ENCODE data around the gene MRPL49. TPM values are rescaled to one million over a fixed set of nuclear protein-coding genes. Genes with fewer than 3 reads are reported as not detected.
"Not testable (repeated sequence)": the region's sequence is repeated elsewhere in the genome, so short reads cannot be mapped to it uniquely, and the experiment has no call there.

The MRPL49 gene
- total RNA-seq, 1 donor from 2014 or later, result 26.1 TPM

DNA sequence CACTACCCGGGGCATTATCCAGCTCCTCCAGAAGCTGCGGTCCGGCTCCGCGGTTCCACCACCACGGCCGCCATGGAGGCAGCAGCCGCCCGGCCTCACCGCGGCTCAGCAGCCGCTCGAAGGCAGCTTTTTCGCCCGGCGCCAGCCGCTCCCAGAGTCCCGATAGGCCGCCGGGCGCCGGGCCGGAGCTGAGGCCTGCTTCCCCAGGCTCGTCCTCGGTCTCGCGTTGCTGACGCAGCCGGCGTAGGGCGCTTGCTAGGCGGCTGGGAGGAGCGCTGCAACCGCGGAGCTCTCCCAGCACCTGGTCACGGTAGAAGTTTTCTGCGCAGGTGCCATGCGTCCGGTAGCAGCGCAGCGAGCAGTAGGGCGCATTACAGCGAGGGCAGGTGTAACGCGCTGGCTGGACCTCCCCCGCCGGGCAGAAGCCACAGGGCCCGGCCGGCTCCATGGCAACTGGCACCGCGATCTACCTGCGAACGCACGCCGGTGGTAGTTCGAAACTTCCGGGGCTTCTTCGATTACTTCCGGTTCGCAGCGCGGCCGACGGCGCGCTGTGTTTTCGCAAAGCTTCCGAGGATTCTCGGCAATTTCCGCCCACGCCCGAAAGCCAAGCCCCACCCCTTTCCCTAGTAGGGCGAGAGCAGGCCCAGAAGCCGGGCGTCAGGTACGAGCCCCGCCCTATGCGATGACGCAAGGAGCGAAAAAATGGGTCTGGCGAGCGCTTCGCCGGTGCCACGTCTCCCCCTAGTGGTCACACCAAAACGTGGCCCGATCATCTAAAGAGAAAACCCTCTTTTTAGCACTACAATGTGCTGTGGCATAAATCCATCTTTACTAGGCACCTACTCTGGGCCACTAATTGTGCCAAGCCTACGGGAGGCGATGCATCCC, 4.7 kb upstream of the MRPL49 start, which contains the start of gene ZNHIT2:
TSS of gene ZNHIT2 (minus strand) at position 496 of the 891 bp plus-strand sequence. CDS start at position 448, 48 bp downstream.
- peak; percentile 100 for DNase-seq (ENCODE audit: low spot score)

DNA sequence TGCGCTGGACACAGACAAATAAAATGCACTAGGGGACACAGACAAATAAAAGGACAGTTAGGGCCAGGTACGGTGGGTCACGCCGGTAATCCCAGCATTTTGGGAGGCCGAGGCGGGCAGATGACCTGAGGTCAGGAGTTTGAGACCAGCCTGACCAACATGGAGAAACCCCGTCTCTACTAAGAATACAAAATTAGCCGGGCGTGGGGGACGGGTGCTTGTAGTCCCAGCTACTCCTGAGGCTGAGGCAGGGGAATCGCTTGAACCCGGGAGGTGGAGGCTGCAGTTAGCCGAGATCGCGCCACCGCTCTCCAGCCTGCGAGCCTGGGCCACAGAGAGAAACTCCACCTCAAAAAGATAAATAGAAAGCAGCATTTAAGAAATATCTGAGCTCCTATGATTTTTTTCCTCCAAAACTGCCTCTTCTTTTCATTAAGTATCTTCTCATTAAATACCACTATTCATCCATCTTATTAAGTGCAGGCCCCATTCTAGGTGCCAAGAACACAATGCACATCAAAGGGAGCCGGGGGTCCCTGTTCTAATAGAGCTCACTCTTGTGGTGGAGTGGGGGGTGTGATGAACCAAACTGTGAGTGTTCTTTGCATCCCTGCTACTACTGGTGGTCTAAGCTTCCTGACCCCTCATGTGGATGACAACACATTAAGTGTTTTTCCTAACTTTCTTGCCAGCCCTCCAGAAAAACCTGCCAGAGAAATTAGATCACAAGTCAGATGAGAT, 3.9 kb upstream of the MRPL49 start:
- DNase-seq (ENCODE audit: low spot score), result no peak

DNA sequence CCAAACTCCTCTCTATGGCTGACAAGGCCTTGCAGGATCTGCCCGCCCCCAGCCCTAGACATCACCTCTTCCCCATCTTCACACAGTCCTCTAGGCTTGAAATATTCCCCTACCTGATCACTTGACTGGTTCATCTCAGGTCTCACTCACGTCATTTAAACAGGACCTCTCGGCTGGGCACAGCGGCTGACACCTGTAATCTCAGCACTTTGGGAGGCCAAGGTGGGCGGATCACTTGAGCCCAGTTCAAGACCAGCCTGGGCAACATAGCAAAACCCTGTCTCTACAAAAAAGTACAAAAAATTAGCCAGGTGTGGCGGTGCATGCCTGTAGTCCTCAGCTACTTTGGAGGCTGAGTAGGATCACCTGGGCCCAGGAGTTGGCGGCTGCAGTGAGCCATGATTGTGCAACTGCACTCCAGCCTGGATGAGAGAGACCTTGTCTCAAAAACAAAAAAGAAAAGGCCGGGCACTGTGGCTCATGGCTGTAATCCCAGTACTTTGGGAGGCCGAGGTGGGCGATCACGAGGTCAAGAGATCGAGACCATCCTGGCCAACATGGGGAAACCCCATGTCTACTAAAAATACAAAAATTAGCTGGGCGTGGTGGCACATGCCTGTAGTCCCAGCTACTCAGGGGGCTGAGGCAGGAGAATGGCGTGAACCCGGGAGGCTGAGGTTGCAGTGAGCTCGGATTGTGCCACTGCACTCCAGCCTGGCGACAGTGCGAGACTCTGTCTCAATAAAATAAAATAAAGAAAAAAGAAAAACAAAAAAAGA, 3.0 kb upstream of the MRPL49 start:
- not testable (repeated sequence) for DNase-seq (ENCODE audit: low spot score)

DNA sequence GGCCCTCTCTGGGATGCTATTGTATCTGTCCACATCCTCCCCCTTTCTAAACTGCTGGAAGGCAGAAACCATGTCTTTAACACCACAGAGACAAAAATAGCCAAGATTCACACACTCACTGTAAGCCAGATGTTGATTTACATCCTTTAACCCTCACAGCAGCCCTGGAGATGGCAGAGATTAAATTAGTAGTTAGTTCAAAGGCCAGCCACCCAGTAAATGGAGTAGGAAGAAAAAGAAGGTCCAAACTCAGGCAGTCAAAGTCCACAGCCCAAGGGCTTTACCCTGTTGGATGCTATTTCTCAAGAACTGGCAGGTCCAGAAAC, 2.5 kb upstream of the MRPL49 start:
- no peak for DNase-seq (ENCODE audit: low spot score)

DNA sequence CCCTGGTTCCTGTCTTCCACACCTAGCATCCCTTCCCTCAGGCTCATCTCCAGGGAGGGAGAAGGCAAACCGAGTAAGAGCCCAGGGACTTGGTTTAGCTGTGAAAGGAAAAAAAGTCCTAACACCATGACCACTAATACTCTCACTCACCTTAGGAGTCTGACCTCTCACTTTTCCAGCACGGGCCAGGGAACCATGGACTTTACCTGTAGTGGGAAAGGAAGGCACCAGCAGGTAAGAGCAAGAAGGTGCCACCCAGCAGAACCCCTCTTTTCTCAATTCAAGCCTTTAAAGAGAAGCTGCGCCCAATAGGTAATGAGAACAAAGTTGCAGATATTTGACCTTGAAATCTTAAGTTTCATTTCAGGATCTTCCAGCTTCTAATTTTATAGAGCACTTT, 1.3 kb upstream of the MRPL49 start:
- peak; percentile 30 for DNase-seq (ENCODE audit: low spot score)

DNA sequence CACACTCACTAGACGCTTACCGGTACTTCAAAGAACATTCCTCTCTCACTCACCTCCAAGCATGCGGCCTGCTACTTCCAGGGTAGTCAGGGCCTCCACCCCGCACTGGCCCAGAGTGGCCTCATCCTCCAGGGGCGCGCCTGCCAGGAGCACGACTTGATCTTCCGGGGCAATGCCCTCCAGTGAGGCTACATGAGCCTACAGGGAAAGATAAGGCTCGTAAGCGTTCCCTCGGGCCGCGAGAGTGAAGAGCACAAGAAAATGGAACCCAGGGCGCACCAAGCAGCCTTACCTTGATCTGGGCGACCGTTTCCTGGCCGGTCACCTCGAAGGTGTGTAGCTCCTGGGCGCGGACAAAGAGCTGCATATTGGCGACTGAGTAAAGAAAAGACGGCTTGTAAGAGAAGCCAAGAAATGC, 665 bp upstream of the MRPL49 start:
- DNase-seq (ENCODE audit: low spot score), result peak; percentile 87

DNA sequence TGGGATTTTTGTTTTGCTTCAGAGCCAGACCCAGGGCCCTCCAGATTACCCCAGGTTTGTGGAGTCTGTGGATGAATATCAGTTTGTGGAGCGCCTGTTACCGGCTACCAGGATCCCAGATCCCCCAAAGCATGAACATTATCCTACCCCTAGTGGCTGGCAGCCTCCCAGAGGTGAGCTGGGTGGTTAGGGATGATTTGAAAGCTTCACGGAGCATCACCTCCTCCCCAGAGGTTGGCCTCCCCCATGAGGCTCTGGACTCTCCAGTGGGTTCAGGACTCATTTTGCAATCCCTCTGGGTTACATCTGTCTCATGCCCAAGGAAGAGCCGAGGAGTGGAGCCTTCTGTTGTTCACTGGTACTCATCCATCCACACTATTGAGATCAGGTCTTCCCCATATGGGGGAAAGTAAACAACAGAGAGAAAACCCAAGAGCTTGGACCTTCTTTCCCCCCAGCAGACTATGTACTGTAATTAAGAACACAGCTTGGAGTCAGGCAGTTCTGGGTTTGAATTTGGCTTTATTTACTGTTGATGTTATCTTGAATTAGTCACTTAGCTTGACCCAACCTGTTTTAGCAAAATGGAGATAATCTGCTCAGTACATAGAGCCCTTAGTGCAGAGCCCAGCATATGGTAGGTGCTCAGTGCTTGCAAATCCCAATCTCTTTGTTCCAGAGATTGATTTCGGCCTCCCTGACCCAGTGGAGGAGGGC, 2.5 kb downstream of the MRPL49 start:
- DNase-seq (ENCODE audit: low spot score), result peak; percentile 18

DNA sequence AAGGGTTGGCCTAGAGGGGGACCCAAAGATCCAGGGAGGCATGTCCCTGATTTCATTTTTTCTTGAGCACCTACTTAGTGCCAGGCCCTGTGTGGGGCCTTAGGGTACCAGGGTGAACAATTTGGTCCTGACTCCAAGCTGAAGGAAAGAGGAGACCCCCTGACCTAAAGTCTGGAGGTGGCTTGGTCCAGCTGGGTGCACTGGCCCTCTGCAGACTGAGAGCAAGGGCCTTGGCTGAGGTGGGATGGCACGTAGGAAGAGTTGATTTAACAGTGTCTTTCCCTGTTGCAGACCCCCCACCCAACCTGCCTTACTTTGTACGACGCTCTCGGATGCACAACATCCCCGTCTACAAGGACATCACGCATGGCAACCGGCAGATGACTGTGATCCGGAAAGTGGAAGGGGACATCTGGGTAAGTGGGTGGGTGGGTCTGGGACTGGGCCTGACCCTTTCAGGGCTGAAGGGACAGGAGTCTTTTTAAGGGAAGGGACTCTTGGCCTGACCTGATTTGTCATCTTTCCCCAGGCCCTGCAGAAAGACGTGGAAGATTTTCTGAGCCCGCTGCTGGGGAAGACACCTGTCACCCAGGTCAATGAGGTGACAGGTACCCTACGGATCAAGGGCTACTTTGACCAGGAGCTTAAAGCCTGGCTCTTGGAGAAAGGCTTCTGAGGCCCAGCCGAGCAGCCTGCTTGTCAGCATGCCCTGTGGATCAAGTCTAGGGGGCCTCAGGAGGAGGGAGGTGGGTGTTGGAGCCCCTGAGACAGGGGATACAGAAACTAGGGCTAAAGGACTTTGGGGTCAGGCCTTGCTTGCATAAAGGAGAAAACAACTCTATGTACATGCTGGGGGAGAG, 3.3 kb downstream of the MRPL49 start:
- DNase-seq (ENCODE audit: low spot score), result peak; percentile 16

DNA sequence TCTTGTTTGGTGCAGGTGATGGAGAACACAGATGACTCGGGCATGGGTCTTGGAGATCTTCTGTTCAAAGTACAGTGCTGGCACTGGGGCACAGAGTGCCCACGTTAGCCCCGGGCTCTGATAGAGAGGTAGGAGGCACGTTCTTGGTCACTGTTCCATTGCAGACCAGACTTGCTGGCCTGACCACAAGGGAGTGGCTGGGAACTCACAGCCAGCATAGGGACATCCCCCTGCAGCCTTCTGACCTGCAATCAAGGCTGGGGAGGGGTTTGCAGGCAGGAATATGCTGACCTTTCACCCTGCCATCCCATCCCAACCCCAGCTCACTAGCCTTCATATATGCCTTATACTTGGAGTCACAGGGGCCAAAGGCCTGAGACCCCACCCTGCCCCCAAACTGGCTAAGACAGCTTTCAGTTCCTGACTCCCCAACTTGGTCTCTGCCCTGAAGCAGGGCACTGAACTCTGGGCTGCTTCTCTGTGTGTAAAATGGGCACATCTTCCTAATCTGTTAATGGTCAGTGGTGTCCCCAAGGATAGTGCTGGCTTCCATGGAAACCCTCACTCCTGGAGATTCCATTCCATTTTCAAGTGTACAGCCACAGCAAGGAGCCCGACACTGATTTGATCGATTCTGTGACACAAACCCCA, 4.6 kb downstream of the MRPL49 start:
- DNase-seq (ENCODE audit: low spot score), result no peak

DNA sequence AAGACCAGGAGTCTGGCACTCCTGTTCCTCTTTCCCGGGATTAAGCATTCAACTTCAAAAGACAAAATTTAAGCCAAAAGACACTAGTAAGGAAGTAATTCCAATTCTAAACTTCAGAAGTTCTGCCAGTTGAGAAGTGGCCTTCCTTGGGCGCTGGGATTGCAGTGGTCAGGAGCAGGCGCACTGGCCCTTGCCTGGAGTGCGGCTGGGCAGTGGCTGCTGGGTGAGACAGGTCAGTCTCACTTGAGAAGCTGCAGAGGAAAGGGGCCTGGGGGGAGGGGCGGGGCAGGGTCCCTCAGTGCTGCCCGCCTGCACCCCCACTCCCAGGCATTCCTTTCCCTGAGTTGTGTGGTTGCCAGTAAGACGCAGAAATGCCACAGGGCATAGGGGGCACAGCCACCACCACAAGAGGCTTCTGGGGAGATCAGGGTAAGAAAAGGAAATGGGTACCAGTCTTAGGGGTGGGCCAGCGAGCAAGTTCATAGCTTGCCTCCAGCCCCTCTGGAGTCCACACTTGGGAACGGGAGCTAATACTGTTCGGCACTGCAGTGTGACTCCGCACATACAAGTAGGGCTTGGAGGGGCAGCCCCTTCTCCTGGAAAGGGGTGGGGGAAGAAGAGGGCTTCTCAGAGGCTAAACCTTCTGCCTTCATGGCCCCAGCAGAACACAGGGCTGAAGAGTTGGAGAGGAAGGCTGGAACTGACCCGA, 5.5 kb downstream of the MRPL49 start:
- DNase-seq (ENCODE audit: low spot score), result no peak

DNA sequence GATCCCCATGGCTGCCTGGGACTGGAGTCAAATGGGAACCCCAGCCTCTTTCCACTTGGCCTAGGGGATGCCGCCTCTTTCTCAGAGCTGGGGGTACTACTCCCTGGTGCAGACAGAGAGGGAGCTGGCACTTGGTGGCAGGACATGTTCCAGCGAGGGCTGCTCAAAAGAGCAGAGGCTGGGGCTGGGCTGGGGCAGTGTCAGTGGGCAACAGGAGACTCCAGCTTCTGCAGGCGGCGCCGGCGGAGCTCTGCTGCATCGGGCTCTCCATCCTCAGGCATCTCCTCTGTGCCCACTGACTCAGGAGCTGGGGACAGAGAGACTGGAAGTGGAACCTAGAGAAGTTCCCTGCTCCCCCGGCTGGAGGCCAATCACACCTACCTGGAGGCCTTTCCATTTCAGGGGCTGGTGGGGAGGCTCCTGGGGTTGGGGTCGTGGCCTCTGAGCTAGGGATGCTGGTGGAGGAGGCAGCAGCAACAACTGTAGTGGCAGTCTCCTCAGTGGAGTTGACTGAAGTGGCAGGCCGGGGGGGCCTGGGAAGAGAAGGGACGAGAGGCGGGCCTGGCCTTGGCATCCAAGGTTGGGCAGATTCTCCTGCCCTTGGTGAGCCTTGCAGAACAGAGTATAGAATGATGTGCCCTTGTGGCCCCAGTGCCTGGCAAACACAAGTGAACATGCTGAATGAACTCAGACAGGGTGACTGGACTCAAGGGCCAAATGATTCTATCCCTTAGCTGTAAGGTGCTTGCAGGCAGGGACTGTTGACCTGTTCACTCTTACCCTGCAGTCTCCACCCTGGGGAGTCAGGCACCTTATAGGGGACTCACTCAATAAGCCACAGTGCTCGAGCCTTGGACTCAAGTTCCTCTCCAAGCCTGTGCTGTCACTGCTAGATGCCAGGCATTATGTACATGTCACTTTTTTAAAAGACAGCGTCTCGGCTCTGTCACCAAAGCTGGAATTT, 6.3 kb downstream of the MRPL49 start:
- no peak for DNase-seq (ENCODE audit: low spot score)

DNA sequence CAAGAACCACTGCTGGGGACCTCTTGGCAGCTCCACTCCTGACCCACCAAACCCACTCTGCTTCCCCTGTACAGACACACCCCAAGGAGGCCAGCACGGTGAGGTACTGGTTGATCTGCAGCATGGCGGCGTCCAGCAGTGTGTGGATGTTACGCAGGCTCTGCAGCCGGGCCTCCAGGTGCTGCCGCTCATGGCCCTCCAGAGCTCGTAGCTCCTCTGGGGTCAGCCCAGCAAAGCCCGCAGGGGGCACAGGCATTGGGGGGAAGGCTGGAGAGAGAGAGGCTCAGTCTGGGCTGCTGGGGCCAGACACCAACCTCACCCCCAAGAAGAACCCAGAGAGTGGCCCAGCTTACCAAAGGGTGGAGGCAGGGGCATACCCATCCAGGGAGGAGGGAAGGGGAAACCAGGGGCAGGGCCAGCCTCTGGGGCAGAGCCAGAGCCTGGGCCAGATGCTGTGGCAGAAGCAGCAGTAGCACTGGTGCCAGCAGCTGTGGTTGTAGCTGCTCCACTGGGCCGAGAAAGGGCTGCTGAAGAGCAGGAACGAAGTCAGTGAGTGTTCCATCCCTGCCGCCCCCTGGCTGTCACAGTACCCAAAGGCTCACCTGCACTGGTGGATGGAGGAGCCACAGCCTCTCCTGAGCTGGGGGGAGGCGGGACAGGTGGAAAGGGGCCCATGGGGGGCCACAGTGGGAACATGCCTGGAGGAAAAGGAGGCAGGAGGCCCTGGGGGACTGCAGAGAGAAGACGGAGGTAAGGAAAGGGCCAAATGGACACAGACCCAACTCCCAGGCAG, 7.7 kb downstream of the MRPL49 start:
- DNase-seq (ENCODE audit: low spot score), result no peak

DNA sequence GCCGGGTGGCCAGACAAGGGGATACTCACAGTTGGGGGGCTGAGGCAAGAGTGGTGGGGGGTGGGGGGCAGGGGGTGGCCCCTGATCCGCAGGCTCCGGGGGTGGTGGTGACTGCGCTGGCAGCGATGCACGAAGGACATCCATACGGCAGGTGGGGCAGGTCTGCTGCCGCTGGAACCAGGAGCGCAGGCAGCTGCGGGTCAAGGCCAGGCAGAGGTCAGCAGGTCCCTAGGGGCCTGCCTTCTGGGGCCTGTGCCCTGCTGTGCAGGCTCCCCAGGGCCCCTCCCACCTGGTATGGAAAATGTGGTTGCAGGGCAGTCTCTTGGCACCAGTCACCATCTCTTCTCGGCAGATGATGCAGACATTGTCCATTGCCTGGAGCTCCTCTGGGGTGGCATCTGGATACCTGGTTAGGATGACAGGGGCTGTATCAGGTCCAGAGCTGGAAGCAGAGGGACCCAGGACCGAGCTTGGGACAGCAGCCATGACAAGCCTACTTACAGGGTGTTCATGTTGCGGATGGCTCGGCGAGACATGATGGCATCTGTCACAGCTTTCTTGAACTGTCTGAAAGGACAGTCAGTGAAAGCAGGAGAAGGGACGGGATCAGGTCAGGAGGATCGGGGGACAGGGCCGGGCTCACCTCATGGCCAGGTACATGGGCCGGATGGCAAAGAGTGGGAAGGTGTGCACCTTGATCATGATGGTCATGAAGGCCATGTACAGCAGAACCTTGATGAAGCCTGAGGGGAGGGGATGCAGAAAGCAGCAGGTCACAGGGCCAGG, 8.7 kb downstream of the MRPL49 start:
- DNase-seq (ENCODE audit: low spot score), result no peak

DNA sequence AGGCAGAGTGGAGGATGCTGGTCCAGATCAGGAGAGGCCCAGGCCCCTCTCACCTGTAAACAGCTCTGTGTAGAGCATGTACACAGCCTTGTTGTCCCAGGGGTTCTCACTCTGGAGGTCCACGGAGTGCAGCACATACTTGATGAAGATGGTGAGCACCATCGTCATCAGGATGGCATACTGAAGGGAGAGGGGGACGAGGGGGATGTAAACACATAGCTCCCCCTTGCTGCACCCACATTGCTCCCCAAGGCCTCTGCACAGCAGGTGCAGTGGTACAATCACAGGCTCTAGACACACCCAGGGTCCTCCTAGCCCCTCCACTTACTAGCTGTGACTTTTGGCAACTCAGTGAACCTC, 9.3 kb downstream of the MRPL49 start:
- DNase-seq (ENCODE audit: low spot score), result no peak

DNA sequence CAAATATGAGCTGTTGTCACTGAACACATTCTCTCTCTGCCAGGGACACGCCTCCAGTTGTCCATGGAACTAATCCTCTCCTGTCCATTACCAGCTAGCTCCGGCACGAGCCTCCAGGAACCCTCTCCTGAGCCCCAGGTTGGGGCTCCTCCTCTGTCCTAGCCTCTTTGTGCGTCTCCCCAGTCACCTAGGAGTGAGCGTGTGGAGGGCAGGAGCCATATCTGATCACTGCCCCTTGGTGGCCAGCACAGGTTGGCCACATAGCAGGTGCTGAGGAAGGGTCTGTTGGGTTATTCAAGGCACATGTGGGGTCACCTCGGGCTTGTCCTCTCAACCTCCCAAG, 9.7 kb downstream of the MRPL49 start:
- DNase-seq (ENCODE audit: low spot score), result no peak
